Fibroblast of gingiva (primary cell): ENCODE results near the gene APOBEC3F.
"Not testable (repeated sequence)": the region's sequence is repeated elsewhere in the genome, so short reads cannot be mapped to it uniquely, and the experiment has no call there.

Experiments used
- DNase-seq: peaks from one replicate; pipeline ENCODE4 v3.0.0-alpha.2; 2011; ENCODE audit warnings: low read depth

APOBEC3F gene

DNA sequence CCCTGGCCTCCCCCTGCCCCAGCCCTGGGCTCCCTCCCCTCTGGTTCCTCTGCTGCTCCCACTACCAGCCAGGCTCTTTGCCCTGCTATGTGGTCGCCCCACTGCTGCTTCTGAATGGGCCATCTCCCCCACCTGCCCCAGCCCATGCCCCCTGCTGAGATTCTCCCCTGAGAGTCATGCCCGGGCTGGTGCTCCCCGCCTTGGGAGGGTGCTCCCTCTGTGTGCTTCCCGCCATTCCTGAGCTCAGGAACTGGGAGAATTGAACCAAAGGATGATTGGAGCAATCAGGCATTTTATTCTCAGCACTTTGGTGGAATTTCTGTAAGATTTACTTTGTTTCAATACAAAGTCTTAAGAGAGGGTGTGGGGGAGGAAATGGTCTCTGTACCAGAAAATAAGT, 12.9 kb upstream of the APOBEC3F start:
- no peak for DNase-seq

DNA sequence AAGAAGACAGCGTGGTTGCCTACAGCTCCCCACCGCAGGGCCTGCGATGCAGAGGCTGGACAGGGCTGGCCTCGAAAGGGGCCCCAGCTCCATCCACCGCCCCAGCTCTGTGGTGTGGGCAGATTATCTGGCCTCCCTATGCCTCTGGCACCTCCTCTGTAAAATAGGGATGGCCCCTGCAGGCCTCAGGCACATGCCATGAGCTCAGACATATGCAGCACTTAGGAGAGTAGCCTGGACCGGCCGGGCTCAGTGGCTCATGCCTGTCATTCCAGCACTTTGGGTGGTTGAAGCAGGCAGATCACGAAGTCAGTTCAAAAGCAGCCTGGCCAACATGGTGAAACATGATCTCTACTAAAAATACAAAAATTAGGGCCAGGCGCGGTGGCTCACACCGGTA, 12.4 kb upstream of the APOBEC3F start:
- DNase-seq: no peak

DNA sequence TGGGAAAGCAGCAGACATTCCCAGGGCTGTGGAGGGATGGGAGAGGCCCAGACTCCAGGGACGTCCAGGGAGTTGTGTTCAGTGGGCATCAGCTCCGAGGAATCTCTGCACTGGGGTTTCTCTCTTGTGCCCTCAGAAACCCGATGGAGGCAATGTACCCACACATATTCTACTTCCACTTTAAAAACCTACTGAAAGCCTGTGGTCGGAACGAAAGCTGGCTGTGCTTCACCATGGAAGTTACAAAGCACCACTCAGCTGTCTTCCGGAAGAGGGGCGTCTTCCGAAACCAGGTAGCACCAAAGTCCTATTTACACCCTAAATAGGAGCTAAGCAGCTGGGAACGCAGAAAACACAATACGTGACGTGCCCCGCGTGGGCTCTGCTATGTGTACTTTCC, 11.4 kb upstream of the APOBEC3F start:
- no peak for DNase-seq

DNA sequence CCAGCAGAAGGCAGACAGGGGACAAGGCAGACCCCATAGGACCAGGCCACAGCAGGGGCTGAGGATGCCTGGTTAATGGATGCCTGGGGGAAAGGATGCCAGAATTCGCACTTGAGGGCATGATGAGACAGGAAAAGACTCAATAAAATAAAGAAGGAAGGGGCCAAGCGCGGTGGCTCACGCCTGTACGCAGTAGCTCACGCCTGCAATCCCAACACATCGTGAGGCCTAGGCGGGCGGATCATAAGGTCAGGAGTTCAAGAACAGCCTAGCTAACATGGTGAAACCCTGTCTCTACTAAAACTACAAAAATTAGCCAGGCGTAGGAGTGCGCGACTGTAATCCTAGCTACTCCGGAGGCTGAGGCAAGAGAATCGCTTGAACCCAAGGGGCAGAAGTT, 10.0 kb upstream of the APOBEC3F start:
- DNase-seq: no peak

DNA sequence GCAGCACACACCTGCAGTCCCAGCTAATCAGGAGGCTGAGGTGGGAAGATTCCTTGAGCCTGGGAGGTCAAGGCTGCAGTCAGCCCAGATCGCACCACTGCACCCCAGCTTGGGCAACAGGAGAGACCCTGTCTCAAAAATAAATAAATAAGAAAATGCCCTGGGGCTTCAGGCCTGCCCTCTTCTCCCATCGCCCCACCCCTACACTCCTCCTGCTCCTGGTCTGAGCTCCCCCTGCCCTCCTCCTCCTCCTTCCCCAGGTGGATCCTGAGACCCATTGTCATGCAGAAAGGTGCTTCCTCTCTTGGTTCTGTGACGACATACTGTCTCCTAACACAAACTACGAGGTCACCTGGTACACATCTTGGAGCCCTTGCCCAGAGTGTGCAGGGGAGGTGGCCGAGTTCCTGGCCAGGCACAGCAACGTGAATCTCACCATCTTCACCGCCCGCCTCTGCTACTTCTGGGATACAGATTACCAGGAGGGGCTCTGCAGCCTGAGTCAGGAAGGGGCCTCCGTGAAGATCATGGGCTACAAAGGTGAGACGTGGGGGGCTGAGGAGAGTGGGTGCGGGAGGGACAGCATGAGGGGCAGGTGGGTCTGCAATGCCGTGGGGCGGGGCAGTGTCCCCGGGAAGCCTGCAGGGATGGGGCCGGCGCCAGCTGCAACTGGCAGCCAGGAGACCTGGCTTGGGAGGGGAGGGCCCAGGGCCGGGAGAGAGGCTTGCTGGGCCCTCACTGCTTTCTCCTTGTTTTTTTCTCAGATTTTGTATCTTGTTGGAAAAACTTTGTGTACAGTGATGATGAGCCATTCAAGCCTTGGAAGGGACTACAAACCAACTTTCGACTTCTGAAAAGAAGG, 9.0 kb upstream of the APOBEC3F start:
- not testable (repeated sequence) for DNase-seq

DNA sequence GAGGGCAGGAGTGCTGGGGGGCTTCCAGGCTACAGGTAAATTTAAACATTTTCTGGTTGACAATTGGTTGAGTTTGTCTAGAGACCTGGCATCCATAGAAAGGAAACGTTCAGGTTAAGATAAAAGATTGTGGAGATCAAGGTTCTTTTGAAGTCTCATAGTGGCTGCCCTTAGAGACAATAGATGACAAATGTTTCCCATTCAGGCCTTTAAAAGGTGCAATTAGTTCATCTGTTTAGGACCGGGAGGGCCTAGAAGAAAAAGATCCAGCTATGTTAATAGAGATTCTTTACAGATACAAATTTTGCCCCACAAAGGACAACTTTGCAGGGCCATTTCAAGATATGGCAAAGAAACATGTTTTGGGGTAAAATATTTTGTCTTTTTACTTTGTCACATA, 3.6 kb upstream of the APOBEC3F start:
- not testable (repeated sequence) for DNase-seq

DNA sequence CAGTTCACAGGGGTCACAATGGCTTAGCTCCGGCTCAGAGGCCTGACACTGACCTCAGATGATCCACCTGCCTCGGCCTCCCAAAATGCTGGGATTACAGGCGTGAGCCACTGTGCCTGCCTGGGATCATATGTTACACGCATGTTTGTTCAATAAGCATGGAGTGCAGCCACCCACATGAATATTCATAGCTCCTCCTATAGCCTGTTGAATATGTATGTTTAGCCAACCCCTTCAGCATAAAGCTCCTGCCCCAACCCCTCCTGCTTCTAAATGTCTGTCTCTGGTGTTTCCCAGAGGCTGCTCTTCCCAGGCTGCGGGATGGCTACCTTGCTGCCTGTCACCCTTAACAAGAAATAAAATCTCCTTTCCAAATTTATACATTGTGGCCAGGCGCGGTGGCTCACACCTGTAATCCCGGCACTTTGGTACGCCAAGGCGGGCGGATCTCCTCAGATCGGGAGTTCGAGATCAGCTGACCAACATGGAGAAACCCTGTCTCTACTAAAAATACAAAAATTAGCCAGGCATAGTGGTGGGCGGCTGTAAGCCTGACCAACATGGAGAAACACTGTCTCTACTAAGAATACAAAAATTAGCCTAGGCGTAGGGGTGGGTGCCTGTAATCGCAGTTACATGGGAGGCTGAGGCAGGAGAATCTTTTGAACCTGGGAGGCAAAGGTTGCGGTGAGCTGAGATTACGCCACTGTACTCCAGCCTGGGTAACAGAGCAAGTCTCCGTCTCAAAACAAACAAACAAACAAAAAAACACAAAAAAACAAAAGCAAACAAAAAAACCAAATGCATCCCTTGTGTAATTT, 1.1 kb upstream of the APOBEC3F start:
- no peak for DNase-seq

DNA sequence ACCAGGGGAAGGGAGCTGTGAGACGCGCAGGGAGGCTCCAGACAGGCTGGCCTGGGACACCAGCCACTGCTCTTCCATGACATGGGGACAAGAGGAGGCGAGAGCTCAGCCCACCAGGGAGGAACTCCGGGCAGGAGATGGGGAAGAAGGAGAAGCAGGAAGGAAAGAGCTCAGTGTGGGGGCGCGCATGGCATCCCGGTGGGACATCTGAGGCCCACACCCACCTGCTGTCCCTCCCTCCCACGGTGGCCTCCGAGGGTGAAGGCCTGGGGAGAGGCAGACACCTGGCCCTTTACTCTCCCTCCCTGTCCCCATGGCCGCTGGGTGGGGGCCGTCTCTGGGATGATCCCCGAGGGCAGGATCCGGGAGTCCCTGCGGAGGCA, 518 bp upstream of the APOBEC3F start:
- not testable (repeated sequence) for DNase-seq

DNA sequence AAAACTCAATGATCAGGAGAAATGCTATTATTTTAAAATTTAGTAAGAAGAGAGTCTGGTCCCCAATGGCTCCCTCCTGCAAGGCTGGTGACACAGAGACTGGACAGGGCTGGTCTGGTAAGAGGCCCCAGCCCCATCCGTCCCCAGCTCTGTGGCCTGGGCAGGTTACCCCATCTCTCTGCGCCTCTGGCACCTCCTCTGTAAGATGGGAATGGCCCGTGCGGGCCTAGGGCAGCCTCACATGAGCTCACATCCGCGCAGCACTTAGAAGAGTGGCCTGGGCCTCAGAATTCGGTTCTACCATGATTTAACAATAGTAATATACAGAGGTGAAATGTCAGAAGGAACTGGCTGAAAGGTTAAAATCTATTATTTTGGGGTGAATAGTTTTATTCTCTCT, 1.2 kb downstream of the APOBEC3F start:
- no peak for DNase-seq

DNA sequence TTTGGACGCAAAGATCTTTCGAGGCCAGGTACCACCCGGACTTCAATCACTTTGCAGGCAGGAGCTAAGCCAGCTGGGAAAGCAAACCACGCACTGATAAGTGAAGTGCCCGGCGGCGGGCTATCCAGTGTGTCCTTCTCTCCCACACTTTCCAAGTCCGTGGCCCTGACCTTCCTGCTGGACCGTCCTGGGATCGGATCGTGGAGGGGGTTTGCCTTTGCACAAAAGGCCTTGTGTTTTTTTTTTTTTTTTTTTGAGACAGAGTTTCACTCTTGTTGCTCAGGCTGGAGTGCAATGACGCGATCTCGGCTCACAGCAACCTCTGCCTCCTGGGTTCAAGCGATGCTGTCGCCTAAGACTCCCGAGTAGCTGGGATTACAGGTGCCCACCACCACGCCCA, 2.4 kb downstream of the APOBEC3F start:
- DNase-seq: not testable (repeated sequence)

DNA sequence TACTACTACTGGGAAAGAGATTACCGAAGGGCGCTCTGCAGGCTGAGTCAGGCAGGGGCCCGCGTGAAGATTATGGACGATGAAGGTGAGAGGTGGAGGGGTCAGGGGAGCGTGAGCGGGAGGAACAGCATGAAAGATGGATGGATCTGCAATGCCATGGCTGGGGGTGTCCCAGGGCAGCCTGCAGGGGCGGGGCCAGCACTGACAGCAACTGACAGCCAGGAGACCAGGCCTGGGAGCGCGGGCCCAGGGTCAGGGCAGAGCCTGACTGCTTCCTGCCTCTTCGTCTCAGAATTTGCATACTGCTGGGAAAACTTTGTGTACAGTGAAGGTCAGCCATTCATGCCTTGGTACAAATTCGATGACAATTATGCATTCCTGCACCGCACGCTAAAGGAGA, 4.5 kb downstream of the APOBEC3F start:
- DNase-seq: not testable (repeated sequence)

DNA sequence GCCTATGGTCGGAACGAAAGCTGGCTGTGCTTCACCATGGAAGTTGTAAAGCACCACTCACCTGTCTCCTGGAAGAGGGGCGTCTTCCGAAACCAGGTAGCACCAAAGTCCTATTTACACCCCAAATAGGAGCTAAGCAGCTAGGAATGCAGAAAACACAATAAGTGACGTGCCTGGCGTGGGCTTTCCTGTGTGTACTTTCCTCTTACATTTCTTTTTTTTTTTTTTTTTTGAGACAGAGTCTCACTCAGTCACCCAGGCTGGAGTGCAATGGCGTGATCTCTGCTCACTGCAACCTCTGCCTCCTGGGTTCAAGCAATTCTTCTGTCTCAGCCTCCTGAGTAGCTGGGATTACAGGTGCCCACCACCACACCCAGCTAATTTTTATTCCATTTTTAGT, 8.8 kb downstream of the APOBEC3F start:
- not testable (repeated sequence) for DNase-seq

DNA sequence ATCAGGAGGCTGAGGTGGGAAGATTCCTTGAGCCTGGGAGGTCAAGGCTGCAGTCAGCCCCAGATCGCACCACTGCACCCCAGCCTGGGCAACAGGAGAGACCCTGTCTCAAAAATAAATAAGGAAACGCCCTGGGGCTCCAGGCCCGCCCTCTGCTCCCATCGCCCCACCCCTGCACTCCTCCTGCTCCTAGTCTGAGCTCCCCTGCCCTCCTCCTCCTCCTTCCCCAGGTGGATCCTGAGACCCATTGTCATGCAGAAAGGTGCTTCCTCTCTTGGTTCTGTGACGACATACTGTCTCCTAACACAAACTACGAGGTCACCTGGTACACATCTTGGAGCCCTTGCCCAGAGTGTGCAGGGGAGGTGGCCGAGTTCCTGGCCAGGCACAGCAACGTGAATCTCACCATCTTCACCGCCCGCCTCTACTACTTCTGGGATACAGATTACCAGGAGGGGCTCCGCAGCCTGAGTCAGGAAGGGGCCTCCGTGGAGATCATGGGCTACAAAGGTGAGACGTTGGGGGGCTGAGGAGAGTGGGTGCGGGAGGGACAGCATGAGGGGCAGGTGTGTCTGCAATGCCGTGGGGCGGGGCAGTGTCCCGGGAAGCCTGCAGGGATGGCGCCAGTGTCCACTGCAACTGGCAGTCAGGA, 11.3 kb downstream of the APOBEC3F start:
- not testable (repeated sequence) for DNase-seq

DNA sequence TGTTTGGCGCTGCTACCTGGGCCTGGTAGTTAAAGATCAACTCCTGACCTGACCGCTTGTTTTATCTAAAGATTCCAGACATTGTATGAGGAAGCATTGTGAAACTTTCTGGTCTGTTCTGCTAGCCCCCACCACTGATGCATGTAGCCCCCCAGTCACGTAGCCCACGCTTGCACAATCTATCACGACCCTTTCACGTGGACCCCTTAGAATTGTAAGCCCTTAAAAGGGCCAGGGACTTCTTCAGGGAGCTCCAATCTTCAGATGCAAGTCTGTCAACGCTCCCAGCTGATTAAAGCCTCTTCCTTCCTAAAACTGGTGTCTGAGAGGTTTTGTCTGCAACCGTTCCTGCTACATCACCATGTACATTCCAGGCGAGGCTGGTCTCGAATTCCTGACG, 15.0 kb downstream of the APOBEC3F start:
- DNase-seq: no peak

DNA sequence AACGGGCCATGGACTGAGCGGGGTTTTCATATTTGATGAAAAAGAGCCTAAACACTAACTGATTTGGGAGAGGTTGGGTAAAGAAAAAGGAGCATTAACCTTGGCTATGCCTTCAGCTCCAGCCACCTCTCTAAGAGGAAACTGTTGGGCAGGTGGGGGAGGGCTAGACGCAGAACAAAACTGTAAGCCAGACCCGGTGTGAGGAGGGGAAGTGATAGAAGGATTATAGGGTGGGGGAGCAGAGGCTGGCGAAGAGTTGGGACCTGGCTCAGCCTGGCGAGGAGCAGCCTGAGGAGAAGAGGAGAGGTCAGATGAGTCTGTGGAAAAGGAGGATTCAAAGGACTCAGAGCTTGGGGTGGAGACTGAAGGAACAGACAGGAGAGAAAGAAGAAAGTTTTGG, 20.6 kb downstream of the APOBEC3F start:
- not testable (repeated sequence) for DNase-seq

DNA sequence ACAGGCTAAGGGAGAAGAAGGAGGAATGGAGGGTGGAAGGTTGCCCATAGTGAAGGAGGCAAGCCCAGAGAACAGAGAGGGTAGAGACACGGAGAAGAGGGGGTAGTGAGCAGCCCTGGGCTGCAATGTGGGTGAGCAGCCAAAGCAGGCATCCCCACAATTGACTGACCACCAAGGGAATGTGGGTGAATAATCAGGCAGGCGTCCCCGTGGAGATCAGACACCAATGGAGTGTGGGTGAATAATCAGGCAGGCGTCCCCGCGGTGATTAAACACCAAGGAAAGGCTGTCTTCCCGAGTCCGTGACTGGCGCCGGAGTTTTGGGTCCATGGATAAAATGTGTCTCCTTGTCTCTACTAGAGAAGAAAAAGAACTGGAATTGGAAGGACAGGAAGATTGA, 21.3 kb downstream of the APOBEC3F start:
- not testable (repeated sequence) for DNase-seq

DNA sequence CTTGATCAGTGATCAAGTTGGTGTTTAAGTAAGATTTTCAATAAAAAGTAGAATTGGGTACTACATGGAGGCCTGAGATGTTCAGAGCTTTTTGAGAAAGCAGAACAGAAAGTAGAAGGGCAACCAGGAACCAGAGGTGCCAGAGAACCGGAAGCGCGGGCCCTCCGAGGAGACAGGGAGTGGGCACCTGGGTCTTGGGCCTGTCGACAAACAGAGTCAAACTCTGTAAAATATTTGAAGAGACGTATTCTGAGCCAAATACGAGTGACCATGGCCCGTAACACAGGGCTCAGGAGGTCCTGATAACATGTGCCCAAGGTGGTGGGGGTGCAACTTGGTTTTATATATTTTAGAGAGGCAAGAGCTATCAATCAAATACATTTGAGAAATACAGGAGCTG, 23.2 kb downstream of the APOBEC3F start:
- not testable (repeated sequence) for DNase-seq

DNA sequence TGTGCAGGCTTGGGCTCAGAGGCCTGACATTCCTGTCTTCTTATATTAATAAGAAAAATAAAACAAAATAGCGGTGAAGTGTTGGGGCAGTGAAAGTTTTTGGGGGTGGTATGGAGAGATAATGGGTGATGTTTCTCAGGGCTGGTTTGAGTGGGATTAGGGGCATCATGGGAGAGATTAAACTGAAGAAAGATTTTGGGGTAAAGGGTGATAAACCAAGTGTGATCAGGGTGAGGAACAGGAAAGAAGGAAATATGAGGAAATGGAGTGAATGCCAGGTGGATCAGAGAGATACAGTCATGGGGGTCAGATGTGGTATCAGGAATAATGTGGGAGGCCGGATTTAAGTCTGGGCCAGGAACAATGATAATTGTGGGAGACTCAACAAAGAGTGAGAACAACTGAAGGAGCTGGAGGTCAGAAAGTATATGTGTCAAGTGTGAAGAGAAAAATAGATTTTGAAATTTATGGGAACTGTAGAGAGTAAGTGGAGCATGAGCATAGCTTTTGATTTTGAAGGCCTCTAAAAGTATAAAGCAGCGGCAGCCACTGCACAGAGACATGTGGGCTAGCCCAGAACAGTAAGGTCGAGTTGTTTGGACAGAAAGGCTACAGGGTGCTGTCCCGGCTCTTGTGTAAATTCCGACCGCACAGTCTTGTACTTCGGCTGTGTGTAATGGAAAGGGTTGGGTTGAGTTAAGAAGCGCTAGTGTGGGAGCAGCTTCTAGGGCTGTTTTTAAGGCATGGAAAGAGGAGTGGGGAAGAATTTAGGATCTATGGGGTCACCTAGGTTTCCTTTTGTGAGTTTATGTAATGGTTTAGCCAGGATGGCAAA, 26.0 kb downstream of the APOBEC3F start:
- DNase-seq: not testable (repeated sequence)

DNA sequence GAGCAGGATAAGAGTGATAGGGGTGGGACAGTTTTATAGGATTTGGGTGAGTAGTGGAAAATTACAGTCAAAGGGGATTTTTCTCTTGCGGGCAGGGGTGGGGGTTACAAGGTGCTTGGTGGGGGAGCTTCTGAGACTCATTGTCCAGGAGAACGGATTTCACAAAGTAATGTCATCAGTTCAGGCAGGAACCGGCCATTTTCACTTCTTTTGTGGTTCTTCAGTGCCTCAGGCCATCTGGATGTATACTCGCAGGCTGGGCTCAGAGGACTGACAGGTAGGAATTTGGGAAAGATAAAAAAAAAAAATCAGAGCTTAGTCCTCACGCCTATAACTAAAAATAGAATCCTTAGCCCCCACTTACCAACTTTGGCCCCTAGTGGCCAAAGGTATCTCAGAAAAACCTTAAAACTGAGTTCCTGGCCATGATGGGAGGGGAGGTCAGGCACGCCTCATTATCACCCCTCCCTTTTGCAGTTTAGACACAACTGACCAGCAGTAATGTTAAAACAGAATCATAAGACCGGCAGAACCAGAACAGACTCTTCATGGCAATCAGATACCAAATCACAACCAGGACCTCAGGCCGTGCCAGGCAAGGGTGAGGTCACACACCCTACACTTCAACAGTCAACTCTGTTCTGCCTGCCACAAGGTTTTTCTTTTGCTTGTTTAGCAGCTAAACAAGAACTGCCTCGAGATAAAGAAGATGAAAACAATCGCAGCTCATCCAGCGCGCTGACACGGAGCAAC, 27.5 kb downstream of the APOBEC3F start:
- no peak for DNase-seq

DNA sequence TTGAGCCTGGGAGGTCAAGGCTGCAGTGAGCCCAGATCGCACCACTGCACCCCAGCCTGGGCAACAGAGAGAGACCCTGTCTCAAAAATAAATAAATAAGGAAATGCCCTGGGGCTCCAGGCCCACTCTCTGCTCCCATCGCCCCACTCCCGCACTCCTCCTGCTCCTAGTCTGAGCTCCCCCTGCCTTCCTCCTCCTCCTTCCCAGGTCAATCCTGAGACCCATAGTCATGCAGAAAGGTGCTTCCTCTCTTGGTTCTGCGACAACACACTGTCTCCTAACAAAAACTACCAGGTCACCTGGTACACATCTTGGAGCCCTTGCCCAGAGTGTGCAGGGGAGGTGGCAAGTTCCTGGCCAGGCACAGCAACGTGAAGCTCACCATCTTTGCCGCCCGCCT, 29.5 kb downstream of the APOBEC3F start:
- DNase-seq: no peak

DNA sequence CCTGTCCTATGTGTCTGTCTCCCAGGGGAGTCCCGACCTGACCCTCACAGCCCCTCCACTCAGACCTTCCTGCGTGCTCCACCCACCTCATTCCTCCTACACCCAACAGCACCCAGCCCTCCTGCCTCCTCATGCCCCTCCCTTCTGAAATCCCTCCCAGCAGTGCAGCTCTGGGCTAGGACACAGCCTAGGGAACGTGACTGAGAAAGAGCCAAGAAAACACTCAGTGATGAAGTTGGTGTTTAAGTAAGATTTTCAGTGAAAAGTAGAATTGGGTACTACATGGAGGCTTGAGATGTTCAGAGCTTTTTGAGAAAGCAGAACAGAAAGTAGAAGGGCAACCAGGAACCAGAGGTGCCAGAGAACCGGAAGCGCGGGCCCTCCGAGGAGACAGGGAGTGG, 31.9 kb downstream of the APOBEC3F start:
- DNase-seq: not testable (repeated sequence)
